DOHH2 (cell line): ENCODE results near the gene IL31.

Experiments
- H3F3A ChIP-seq: fragments of 200-600 bp; sonication (generic), shearing (Covaris generic); 2 replicates; pipeline ENCODE4 v1.6.0; 2016; ENCODE audit warnings: antibody characterized with exemption, mild to moderate bottlenecking; ENCODE audit not compliant: control insufficient read depth, insufficient read depth
- H3K27ac ChIP-seq: fragments of 200-600 bp; sonication (generic); 2 replicates; pipeline ENCODE4 v1.5.1; 2014; ENCODE audit warnings: low read depth, mild to moderate bottlenecking, low read length, moderate library complexity
- H3K27me3 ChIP-seq: fragments of 200-600 bp; sonication (generic); 2 replicates; pipeline ENCODE4 v1.6.1; 2014; ENCODE audit warnings: mild to moderate bottlenecking, low read length, mixed read lengths; ENCODE audit not compliant: control insufficient read depth
- H3K36me3 ChIP-seq: fragments of 200-600 bp; sonication (generic); 2 replicates; pipeline ENCODE4 v1.6.1; 2014; ENCODE audit warnings: mild to moderate bottlenecking, low read length, moderate library complexity, mixed read lengths; ENCODE audit not compliant: control insufficient read depth
- H3K4me1 ChIP-seq: fragments of 200-600 bp; sonication (generic); 2 replicates; pipeline ENCODE4 v1.6.1; 2014; ENCODE audit warnings: mild to moderate bottlenecking, low read length, mixed read lengths; ENCODE audit not compliant: control insufficient read depth
- H3K4me2 ChIP-seq: fragments of 200-600 bp; sonication (generic); 2 replicates; pipeline ENCODE4 v1.6.0; 2014; ENCODE audit warnings: mild to moderate bottlenecking, low read length, moderate library complexity
- H3K4me3 ChIP-seq: fragments of 200-600 bp; sonication (generic); 2 replicates; pipeline ENCODE4 v1.5.1; 2014; ENCODE audit warnings: mild to moderate bottlenecking, low read length, mixed read lengths
- H3K79me2 ChIP-seq: fragments of 200-600 bp; sonication (generic); 2 replicates; pipeline ENCODE4 v1.6.1; 2014; ENCODE audit warnings: mild to moderate bottlenecking, low read length, mixed read lengths; ENCODE audit not compliant: control insufficient read depth
- H3K9me2 ChIP-seq: fragments of 200-600 bp; sonication (generic); replicated peaks from 2 replicates; pipeline ENCODE4 v1.6.1; 2014; ENCODE audit warnings: mild to moderate bottlenecking, low read length, mixed read lengths; ENCODE audit not compliant: control insufficient read depth
- H3K9me3 ChIP-seq: fragments of 200-600 bp; sonication (generic); 2 replicates; pipeline ENCODE4 v1.6.1; 2014; ENCODE audit warnings: antibody characterized with exemption, low read length, mixed read lengths; ENCODE audit not compliant: control insufficient read depth, insufficient read depth
- H4K20me1 ChIP-seq: fragments of 200-600 bp; sonication (generic); 2 replicates; pipeline ENCODE4 v1.6.0; 2014; ENCODE audit warnings: low read depth, mild to moderate bottlenecking, antibody characterized with exemption, low read length, moderate library complexity; ENCODE audit not compliant: control insufficient read depth, insufficient read depth
- EZH2phosphoT487 ChIP-seq: fragments of 200-600 bp; sonication (generic); IDR thresholded peaks from 2 replicates; pipeline ENCODE4 v1.6.1; 2017; ENCODE audit warnings: borderline replicate concordance, mild to moderate bottlenecking, antibody characterized with exemption, low read length, moderate library complexity, mixed read lengths
- TF ChIP-seq, protein P1 (sequence below): fragments of 200-600 bp; sonication (generic); IDR thresholded peaks from one replicate; pipeline ENCODE4 v1.5.1; 2014; ENCODE audit warnings: antibody characterized with exemption, mild to moderate bottlenecking, low read depth, low read length; ENCODE audit not compliant: poor library complexity, severe bottlenecking

Gene IL31

DNA sequence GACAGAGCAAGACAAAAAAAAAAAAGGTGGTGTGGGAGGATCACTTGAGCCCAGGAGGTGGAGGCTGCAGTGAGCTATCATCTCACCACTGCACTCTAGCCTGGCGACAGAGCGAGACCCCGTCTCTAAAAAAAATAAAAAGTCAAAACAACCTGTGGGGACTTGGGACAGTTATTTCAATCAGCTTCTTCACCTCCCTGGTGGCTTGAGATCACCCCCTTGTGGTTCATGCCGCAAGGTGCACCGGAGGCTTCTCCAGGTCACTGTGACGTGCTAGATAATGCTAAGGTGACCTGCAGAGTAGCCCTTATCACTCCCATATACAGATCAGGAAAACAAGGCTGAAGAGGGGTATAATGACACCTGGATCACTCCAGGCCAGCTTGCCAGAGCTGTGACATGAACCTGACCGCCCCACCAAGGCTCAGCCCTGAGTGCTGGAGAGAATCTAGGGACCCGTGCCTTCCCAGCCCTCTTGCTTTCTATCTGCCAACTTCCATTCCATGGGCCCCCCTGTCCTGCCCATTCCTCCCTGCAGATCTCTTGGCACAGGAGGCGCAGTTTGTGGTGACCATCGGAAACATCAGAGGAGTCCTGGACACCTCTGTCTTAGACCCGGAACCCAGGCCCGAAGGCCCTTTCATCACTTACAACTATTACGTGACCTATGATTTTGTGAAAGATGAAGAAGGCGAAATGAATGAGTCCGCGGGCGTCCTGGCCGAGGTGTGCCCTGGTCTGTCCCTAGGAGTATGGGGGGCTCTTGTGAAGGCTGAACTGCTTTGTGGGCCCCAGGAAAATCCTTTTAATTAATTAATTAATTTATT lies 17.0 kb upstream of the IL31 start:
- H3K9me2 ChIP-seq: no peaks in the 10 kb centered on the region
- no peak overlapping the region for H3K27ac ChIP-seq
- no peaks in the 10 kb centered on the region for H3K4me1 ChIP-seq
- H4K20me1 ChIP-seq: no peaks in the 10 kb centered on the region
- TF ChIP-seq, protein P1, sequence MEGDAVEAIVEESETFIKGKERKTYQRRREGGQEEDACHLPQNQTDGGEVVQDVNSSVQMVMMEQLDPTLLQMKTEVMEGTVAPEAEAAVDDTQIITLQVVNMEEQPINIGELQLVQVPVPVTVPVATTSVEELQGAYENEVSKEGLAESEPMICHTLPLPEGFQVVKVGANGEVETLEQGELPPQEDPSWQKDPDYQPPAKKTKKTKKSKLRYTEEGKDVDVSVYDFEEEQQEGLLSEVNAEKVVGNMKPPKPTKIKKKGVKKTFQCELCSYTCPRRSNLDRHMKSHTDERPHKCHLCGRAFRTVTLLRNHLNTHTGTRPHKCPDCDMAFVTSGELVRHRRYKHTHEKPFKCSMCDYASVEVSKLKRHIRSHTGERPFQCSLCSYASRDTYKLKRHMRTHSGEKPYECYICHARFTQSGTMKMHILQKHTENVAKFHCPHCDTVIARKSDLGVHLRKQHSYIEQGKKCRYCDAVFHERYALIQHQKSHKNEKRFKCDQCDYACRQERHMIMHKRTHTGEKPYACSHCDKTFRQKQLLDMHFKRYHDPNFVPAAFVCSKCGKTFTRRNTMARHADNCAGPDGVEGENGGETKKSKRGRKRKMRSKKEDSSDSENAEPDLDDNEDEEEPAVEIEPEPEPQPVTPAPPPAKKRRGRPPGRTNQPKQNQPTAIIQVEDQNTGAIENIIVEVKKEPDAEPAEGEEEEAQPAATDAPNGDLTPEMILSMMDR: peak; percentile 87
- TF ChIP-seq EZH2phosphoT487: no peak
- no peaks in the 10 kb centered on the region; the same call in 1 of the 2 replicates for H3F3A ChIP-seq
- no peak overlapping the region for H3K4me3 ChIP-seq
- H3K27me3 ChIP-seq: no peaks in the 10 kb centered on the region
- H3K9me3 ChIP-seq: no peaks in the 10 kb centered on the region
- H3K4me2 ChIP-seq: no peak overlapping the region
- no peaks in the 10 kb centered on the region for H3K36me3 ChIP-seq
- H3K79me2 ChIP-seq: no peaks in the 10 kb centered on the region

DNA sequence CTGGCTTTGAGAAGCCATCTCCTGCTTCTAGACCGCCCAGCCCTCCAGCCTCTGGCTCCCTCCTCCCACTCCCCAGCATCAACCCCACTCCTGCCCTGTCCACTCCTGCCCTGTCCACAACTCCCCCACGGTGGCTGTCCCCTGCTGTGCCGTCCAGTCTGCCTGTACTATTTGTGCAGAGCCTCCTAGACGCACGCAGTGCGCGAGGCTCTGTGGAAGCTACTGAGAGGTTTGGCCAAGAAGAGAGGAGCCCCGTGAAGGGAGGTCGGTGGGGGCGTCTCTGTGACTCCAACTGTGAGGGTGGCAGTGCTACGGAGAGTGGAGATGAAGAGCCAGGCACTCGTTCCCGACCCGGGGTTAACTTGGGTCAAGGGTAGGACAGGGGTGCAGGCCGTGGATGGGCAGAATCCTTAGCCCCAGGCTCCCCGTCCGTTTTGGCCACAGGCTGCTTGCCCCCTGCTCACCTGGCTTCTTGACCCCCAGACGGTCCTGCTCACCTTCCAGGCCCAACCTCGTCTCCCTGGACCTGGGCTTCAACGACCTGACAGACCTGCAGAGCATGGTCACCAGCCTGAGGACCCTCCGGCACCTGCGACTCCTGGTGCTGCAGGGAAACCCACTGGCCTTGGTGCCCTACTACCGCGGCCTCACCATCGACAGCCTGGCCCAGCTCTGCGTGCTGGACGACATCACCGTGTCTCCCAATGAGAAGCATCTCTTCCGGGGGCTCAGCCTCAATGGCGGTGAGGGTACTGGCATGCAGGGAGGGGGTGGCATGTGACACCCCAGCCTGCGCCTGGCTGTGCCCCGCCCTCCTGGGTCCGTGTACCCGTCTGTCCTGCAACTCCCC lies 15.8 kb upstream of the IL31 start:
- Histone ChIP-seq H4K20me1 (no peaks in the 10 kb centered on the region), H3K79me2 (no peaks in the 10 kb centered on the region), H3K27me3 (no peaks in the 10 kb centered on the region), H3K27ac (no peak overlapping the region), H3K4me2 (no peak overlapping the region), H3F3A (no peaks in the 10 kb centered on the region), H3K4me3 (no peak overlapping the region), H3K9me2 (no peaks in the 10 kb centered on the region), H3K9me3 (no peaks in the 10 kb centered on the region), H3K36me3 (no peaks in the 10 kb centered on the region), H3K4me1 (no peaks in the 10 kb centered on the region)
- TF ChIP-seq EZH2phosphoT487: no peak
- TF ChIP-seq, protein P1: no peak

GRCh38 chr12:122187466-122187865 lies 13.4 kb upstream of the IL31 start:
- no peak for TF ChIP-seq EZH2phosphoT487
- TF ChIP-seq, protein P1: no peak
- no peak overlapping the region for H3K4me2 ChIP-seq

More at GRCh38 chr12:122187466-122187865, 13.4 kb upstream of the IL31 start:
- Histone ChIP-seq H3F3A (no peaks in the 10 kb centered on the region), H3K9me2 (no peaks in the 10 kb centered on the region), H3K9me3 (no peaks in the 10 kb centered on the region), H3K4me3 (no peak overlapping the region), H3K27me3 (peaks cover 16% of the 10 kb centered on the region), H3K4me1 (peaks cover 18% of the 10 kb centered on the region), H3K79me2 (no peaks in the 10 kb centered on the region), H4K20me1 (no peaks in the 10 kb centered on the region), H3K27ac (no peak overlapping the region), H3K36me3 (no peaks in the 10 kb centered on the region)
